HG02571 (cell line): ENCODE data around the gene SERPINE2.

ENCODE experiments used
- ATAC-seq: cut with Tn5 transposase; IDR thresholded peaks from one replicate; pipeline ENCODE4 v1.9.1; 2021; ENCODE audit warnings: mild to moderate bottlenecking, moderate library complexity; ENCODE audit not compliant: unreplicated experiment

Gene SERPINE2

GRCh38 chr2:224039080-224039769, at the start of gene SERPINE2:
Gene SERPINE2, minus strand, starts transcription at chr2:224039286. Its CDS starts 37,386 bp downstream, at chr2:224001900.
- ATAC-seq = no peak

- ATAC-seq = no peak
Observed at GRCh38 chr2:224086226-224086914, 47.3 kb upstream of the SERPINE2 start.

- ATAC-seq = no peak
Observed at GRCh38 chr2:224085811-224086210, 46.7 kb upstream of the SERPINE2 start.

GRCh38 chr2:224085246-224085645, 46.2 kb upstream of the SERPINE2 start:
- ATAC-seq = no peak

GRCh38 chr2:224084266-224084892, 45.3 kb upstream of the SERPINE2 start:
- ATAC-seq = no peak

- ATAC-seq = no peak
Observed at GRCh38 chr2:224083638-224084037, 44.6 kb upstream of the SERPINE2 start.

GRCh38 chr2:224078656-224079055, 39.6 kb upstream of the SERPINE2 start:
- no peak for ATAC-seq

- no peak for ATAC-seq
Observed at GRCh38 chr2:224077773-224078507, 38.9 kb upstream of the SERPINE2 start.

GRCh38 chr2:224075588-224075987, 36.5 kb upstream of the SERPINE2 start:
- ATAC-seq = no peak

GRCh38 chr2:224073676-224074075, 34.6 kb upstream of the SERPINE2 start:
- no peak for ATAC-seq

- no peak for ATAC-seq
Observed at GRCh38 chr2:224072541-224073188, 33.6 kb upstream of the SERPINE2 start.

GRCh38 chr2:224069172-224069571, 30.1 kb upstream of the SERPINE2 start:
- no peak for ATAC-seq

GRCh38 chr2:224063298-224063648, 24.2 kb upstream of the SERPINE2 start:
- ATAC-seq = no peak

GRCh38 chr2:224062481-224063297, 23.6 kb upstream of the SERPINE2 start:
- ATAC-seq = no peak

GRCh38 chr2:224060783-224061482, 21.8 kb upstream of the SERPINE2 start:
- ATAC-seq = no peak

GRCh38 chr2:224059178-224059577, 20.1 kb upstream of the SERPINE2 start:
- no peak for ATAC-seq

- ATAC-seq = no peak
Observed at GRCh38 chr2:224058048-224058775, 19.1 kb upstream of the SERPINE2 start.

- ATAC-seq = no peak
Observed at GRCh38 chr2:224056889-224057288, 17.8 kb upstream of the SERPINE2 start.

- ATAC-seq = no peak
Observed at GRCh38 chr2:224055101-224055500, 16.0 kb upstream of the SERPINE2 start.
